Measurements from ENCODE around the gene SYNGR2.

DNA sequence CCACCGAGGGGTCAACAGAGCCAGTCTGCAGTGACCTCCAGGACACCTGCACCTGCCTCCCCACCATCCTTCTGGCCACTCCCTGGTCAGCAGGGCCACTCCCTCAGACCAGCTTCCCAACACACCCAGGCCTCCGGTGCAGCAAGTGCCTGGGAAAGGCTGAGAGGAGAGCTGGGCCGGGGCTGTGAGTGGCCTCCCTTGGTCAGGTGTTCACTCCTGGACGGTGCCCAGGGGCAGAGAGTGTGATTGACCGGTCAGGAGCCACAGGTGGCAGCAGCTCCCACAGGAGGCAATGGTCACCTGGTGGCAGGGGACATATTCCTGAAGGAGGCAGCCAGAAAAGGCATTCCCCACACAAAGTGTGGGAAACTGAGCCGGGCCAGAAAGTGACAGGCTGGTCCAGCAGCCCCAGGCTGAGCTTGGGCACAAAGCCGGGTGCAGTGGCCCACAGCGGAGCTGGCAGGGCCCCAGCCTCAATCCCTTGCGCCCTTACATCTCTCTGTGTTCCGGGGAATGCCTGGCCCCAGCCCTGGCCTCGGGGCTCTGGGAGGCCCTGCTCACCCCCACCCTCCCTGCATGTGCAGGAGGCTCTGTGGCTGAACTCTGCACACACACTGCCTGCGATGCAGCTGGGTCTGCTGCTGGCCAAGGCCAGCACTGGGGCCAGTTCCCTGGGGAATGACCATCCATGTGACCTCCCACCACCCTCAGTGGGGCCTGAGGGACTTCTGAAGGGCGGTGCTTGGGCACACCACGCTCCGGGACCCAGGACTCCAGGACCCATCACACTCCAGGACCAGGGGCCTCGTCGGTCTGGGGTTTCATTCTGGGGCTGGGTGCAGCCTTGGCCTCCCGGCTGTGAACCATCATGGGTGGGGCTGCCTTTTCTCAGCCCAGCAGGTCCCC is 23.4 kb upstream of the SYNGR2 start:
- TF ChIP-seq GATA1 (IDR thresholded peaks at IDR 0.05; ENCODE audit: low read depth, low read length) (no peak), POLR2A (IDR thresholded peaks at IDR 0.05; ENCODE audit: low read length) (no peak)
